ENCODE data around the gene CHCHD10. TPM values are rescaled to one million over a fixed set of nuclear protein-coding genes. Genes with fewer than 3 reads are reported as not detected.

The CHCHD10 gene
- total and polyA plus RNA-seq, 2 donors (not counting 1 experiment from before 2014, with no cell fraction given): 54.0 to 124 TPM

- Mint-ChIP-seq H3K4me1 (peaks cover 76% of the 10 kb centered on the region), H3K27ac (peak overlapping the region; percentile 96), H3K27me3 (no peaks in the 10 kb centered on the region), H3K4me3 (peak overlapping the region; percentile 81), H3K9me3 (ENCODE audit: insufficient read depth) (no peaks in the 10 kb centered on the region)
- H3K9ac ChIP-seq (ENCODE audit: low read length): peak overlapping the region; percentile 51
- no peak overlapping the region for H3K4me3 ChIP-seq (ENCODE audit: control extremely low read depth in 1 of 5, extremely low read depth in 1 of 5, insufficient read depth in 1 of 5, low read depth in 2 of 5, low read length in 4 of 5)
- no peak for ATAC-seq (ENCODE audit: low read depth)
- no peaks in the 10 kb centered on the region for H3K27me3 ChIP-seq (replicated peaks in 1 of 4; ENCODE audit: control extremely low read depth in 1 of 4, control insufficient read depth in 3 of 4, insufficient read depth in 4 of 4, low read length in 3 of 4)
- POLR2A ChIA-PET: interaction anchor here (1.0 to 4.2 kb wide), 5 partner anchors 18 to 55 kb away, joined by 3 to 18 read pairs (median 11); partner anchors contain the start of genes DERL3 and SLC2A11
- CTCF ChIA-PET: interaction anchor here (1.0 to 2.3 kb wide), 3 partner anchors 31 to 50 kb away, joined by 3 to 6 read pairs (median 5); no protein-coding TSS in a partner anchor
- no peaks in the 10 kb centered on the region for H4K20me1 ChIP-seq (ENCODE audit: control insufficient read depth, insufficient read depth, low read length, poor library complexity, severe bottlenecking)
- H3K79me2 ChIP-seq (ENCODE audit: control insufficient read depth, insufficient read depth, low read length): peaks cover 57% of the 10 kb centered on the region
- TF ChIP-seq CTCF (IDR thresholded peaks at IDR 0.05) (no peak), EZH2 (IDR thresholded peaks at IDR 0.05; ENCODE audit: borderline replicate concordance, insufficient read depth, low read depth, low read length, poor library complexity, severe bottlenecking) (no peak)
- peak overlapping the region; percentile 92 to 93 for H3K27ac ChIP-seq (ENCODE audit: low read length in 2 of 2)
- peaks cover 7 to 58% of the 10 kb centered on the region in 2 experiments for H3K36me3 ChIP-seq (replicated peaks in 1 of 2; ENCODE audit: control extremely low read depth in 1 of 2, control insufficient read depth in 1 of 2, extremely low read depth in 1 of 2, insufficient read depth in 2 of 2, low read length in 1 of 2)
- no peaks in the 10 kb centered on the region for H3K9me3 ChIP-seq (ENCODE audit: control extremely low read depth in 1 of 3, control insufficient read depth in 2 of 3, insufficient read depth in 1 of 3, low read length in 2 of 3)
- DNase-seq: no peak
- 97% methylated on average over 8 of the region's 8 CpGs for WGBS (ENCODE audit: insufficient coverage)
- H3K4me2 ChIP-seq (replicated peaks; ENCODE audit: low read depth, low read length, poor library complexity, severe bottlenecking): peak overlapping the region; percentile 61
- intact Hi-C loops (cut with micrococcal nuclease): loop anchor here (1.0 to 10.0 kb wide), 4 partner anchors 19 to 753 kb away; partner anchors contain the start of genes CHCHD10, DERL3, GUCD1 and SNRPD3
- no peak overlapping the region for H2AFZ ChIP-seq (ENCODE audit: insufficient read depth, low read depth, low read length, poor library complexity, severe bottlenecking)
- H3K4me1 ChIP-seq (ENCODE audit: control insufficient read depth in 2 of 2, insufficient read depth in 2 of 2, low read length in 2 of 2): peaks cover 77 to 89% of the 10 kb centered on the region in 2 donors
Measured at GRCh38 chr22:23801886-23802377, 34.2 kb upstream of the CHCHD10 start.

DNA sequence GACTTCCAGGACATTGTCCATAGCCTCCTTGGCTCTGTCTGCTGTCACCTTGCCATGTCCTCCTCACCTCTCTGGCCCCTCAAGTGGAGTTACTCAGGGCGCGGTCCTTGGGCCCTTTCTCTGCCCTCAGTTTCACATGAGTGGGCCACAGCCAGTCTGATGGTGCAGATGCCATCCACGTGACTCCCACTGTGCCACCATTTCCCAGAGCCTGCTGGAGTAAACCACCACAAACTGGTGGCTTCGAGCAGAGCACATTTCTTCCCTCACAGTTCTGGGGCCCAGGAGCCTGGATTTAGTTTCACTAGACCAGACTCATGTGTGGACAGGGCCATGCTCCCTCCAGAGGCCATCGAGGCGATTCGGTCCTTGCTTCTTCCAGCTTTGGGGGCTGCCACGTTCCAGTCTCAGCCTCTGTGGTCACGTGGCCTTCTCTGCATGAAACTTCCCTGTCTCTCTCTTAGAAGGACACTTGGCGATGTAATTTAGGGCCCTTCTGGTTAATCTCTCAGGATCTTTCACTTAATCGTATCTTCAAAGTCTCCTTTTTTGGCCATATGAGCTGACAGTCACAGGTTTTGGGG is 33.6 kb upstream of the CHCHD10 start:
- H2AFZ ChIP-seq (ENCODE audit: insufficient read depth, low read depth, low read length, poor library complexity, severe bottlenecking): peak overlapping the region; percentile 27
- H3K27me3 ChIP-seq (replicated peaks in 1 of 4; ENCODE audit: control extremely low read depth in 1 of 4, control insufficient read depth in 3 of 4, insufficient read depth in 4 of 4, low read length in 3 of 4): no peaks in the 10 kb centered on the region
- H3K4me1 ChIP-seq (ENCODE audit: control insufficient read depth in 2 of 2, insufficient read depth in 2 of 2, low read length in 2 of 2): peaks cover 71 to 83% of the 10 kb centered on the region in 2 donors
- no peaks in the 10 kb centered on the region for H4K20me1 ChIP-seq (ENCODE audit: control insufficient read depth, insufficient read depth, low read length, poor library complexity, severe bottlenecking)
- WGBS (ENCODE audit: insufficient coverage): 57% methylated on average over 9 of the region's 11 CpGs
- intact Hi-C loops (cut with micrococcal nuclease): loop anchor here (1.0 to 10.0 kb wide), 4 partner anchors 19 to 753 kb away; partner anchors contain the start of genes CHCHD10, DERL3, GUCD1 and SNRPD3
- H3K9ac ChIP-seq (ENCODE audit: low read length): peak overlapping the region; percentile 29
- ChIA-PET POLR2A (interaction anchor here (1.0 to 4.2 kb wide), 10 partner anchors 19 to 85 kb away, joined by 3 to 26 read pairs (median 6); partner anchors contain the start of genes DERL3, MMP11 and SLC2A11), CTCF (interaction anchor here (1.4 to 2.4 kb wide), 4 partner anchors 30 to 49 kb away, joined by 3 to 6 read pairs (median 6); partner anchors contain the start of gene DERL3)
- H3K36me3 ChIP-seq (replicated peaks in 1 of 2; ENCODE audit: control extremely low read depth in 1 of 2, control insufficient read depth in 1 of 2, extremely low read depth in 1 of 2, insufficient read depth in 2 of 2, low read length in 1 of 2): peaks cover 7 to 60% of the 10 kb centered on the region in 2 experiments
- H3K27ac ChIP-seq (ENCODE audit: low read length in 2 of 2): peak overlapping the region; percentile 92 to 93
- ATAC-seq (ENCODE audit: low read depth): peak; percentile 6
- peaks cover 51% of the 10 kb centered on the region for H3K79me2 ChIP-seq (ENCODE audit: control insufficient read depth, insufficient read depth, low read length)
- peak overlapping the region; percentile 96 for H3K27ac Mint-ChIP-seq
- no peak overlapping the region for H3K4me3 ChIP-seq (ENCODE audit: control extremely low read depth in 1 of 5, extremely low read depth in 1 of 5, insufficient read depth in 1 of 5, low read depth in 2 of 5, low read length in 4 of 5)
- no peak for DNase-seq
- peak overlapping the region; percentile 61 for H3K4me2 ChIP-seq (replicated peaks; ENCODE audit: low read depth, low read length, poor library complexity, severe bottlenecking)
- no peak for TF ChIP-seq CTCF (IDR thresholded peaks at IDR 0.05)
- TF ChIP-seq EZH2 (IDR thresholded peaks at IDR 0.05; ENCODE audit: borderline replicate concordance, insufficient read depth, low read depth, low read length, poor library complexity, severe bottlenecking): no peak
- peak overlapping the region; percentile 81 for H3K4me3 Mint-ChIP-seq
- peaks cover 77% of the 10 kb centered on the region for H3K4me1 Mint-ChIP-seq
- no peaks in the 10 kb centered on the region for H3K27me3 Mint-ChIP-seq
- no peaks in the 10 kb centered on the region for H3K9me3 ChIP-seq (ENCODE audit: control extremely low read depth in 1 of 3, control insufficient read depth in 2 of 3, insufficient read depth in 1 of 3, low read length in 2 of 3)
- H3K9me3 Mint-ChIP-seq (ENCODE audit: insufficient read depth): no peaks in the 10 kb centered on the region
